ENCODE results near the gene LDAH. TPM values are rescaled to one million over a fixed set of nuclear protein-coding genes. Genes with fewer than 3 reads are reported as not detected.

The LDAH gene
- total and polyA plus RNA-seq, 2 donors (not counting 1 experiment from before 2014, with no cell fraction given), result 9.0 to 31.3 TPM

GRCh38 chr2:20781656-20782265 is 41.1 kb downstream of the LDAH start:
- H3K9me3 Mint-ChIP-seq (ENCODE audit: insufficient read depth), result no peaks in the 10 kb centered on the region
- ATAC-seq (ENCODE audit: low read depth) (peak; percentile 31), DNase-seq (peak; percentile 20)
- no peak overlapping the region for H3K4me3 ChIP-seq (ENCODE audit: control extremely low read depth in 1 of 5, extremely low read depth in 1 of 5, insufficient read depth in 1 of 5, low read depth in 2 of 5, low read length in 4 of 5)
- H3K27me3 Mint-ChIP-seq, result no peaks in the 10 kb centered on the region
- no peak overlapping the region for H3K27ac ChIP-seq (ENCODE audit: low read length in 2 of 2)
- no peak overlapping the region for H3K4me3 Mint-ChIP-seq
- no peak overlapping the region for H2AFZ ChIP-seq (ENCODE audit: insufficient read depth, low read depth, low read length, poor library complexity, severe bottlenecking)
- H3K36me3 ChIP-seq (replicated peaks in 1 of 2; ENCODE audit: control extremely low read depth in 1 of 2, control insufficient read depth in 1 of 2, extremely low read depth in 1 of 2, insufficient read depth in 2 of 2, low read length in 1 of 2), result peaks cover 4 to 9% of the 10 kb centered on the region in 2 experiments
- ChIA-PET POLR2A (no interaction called here), CTCF (interaction anchor here (0.8 to 4.5 kb wide), 17 partner anchors 9 to 184 kb away, joined by 3 to 52 read pairs (median 3); partner anchors contain the start of gene LDAH)
- no peaks in the 10 kb centered on the region for H3K9me3 ChIP-seq (ENCODE audit: control extremely low read depth in 1 of 3, control insufficient read depth in 2 of 3, insufficient read depth in 1 of 3, low read length in 2 of 3)
- TF ChIP-seq EZH2 (IDR thresholded peaks at IDR 0.05; ENCODE audit: borderline replicate concordance, insufficient read depth, low read depth, low read length, poor library complexity, severe bottlenecking) (no peak), CTCF (IDR thresholded peaks at IDR 0.05) (peak; percentile 63)
- no peaks in the 10 kb centered on the region for H3K27me3 ChIP-seq (replicated peaks in 1 of 4; ENCODE audit: control extremely low read depth in 1 of 4, control insufficient read depth in 3 of 4, insufficient read depth in 4 of 4, low read length in 3 of 4)
- WGBS (ENCODE audit: insufficient coverage), result 93% methylated on average over 2 of the region's 3 CpGs
- no peak overlapping the region for H3K9ac ChIP-seq (ENCODE audit: low read length)
- no peaks in the 10 kb centered on the region for H3K79me2 ChIP-seq (ENCODE audit: control insufficient read depth, insufficient read depth, low read length)
- H3K4me1 Mint-ChIP-seq, result no peaks in the 10 kb centered on the region
- no peaks in the 10 kb centered on the region for H3K4me1 ChIP-seq (ENCODE audit: control insufficient read depth in 2 of 2, insufficient read depth in 2 of 2, low read length in 2 of 2)
- no peak overlapping the region for H3K27ac Mint-ChIP-seq
- no peak overlapping the region for H3K4me2 ChIP-seq (replicated peaks; ENCODE audit: low read depth, low read length, poor library complexity, severe bottlenecking)
- intact Hi-C loops (cut with micrococcal nuclease), result no loop called here
- no peaks in the 10 kb centered on the region for H4K20me1 ChIP-seq (ENCODE audit: control insufficient read depth, insufficient read depth, low read length, poor library complexity, severe bottlenecking)

GRCh38 chr2:20771299-20771698 is 51.6 kb downstream of the LDAH start:
- Histone ChIP-seq H3K4me1 (ENCODE audit: control insufficient read depth in 2 of 2, insufficient read depth in 2 of 2, low read length in 2 of 2) (no peaks in the 10 kb centered on the region), H3K9me3 (ENCODE audit: control extremely low read depth in 1 of 3, control insufficient read depth in 2 of 3, insufficient read depth in 1 of 3, low read length in 2 of 3) (peaks cover 0 to 20% (median 5%) of the 10 kb centered on the region in 3 donors), H3K9ac (ENCODE audit: low read length) (no peak overlapping the region), H3K36me3 (replicated peaks in 1 of 2; ENCODE audit: control extremely low read depth in 1 of 2, control insufficient read depth in 1 of 2, extremely low read depth in 1 of 2, insufficient read depth in 2 of 2, low read length in 1 of 2) (peaks cover 2 to 36% of the 10 kb centered on the region in 2 experiments), H3K27ac (ENCODE audit: low read length in 2 of 2) (no peak overlapping the region), H3K79me2 (ENCODE audit: control insufficient read depth, insufficient read depth, low read length) (no peaks in the 10 kb centered on the region), H3K27me3 (replicated peaks in 1 of 4; ENCODE audit: control extremely low read depth in 1 of 4, control insufficient read depth in 3 of 4, insufficient read depth in 4 of 4, low read length in 3 of 4) (no peaks in the 10 kb centered on the region), H3K4me2 (replicated peaks; ENCODE audit: low read depth, low read length, poor library complexity, severe bottlenecking) (no peak overlapping the region), H2AFZ (ENCODE audit: insufficient read depth, low read depth, low read length, poor library complexity, severe bottlenecking) (no peak overlapping the region), H3K4me3 (ENCODE audit: control extremely low read depth in 1 of 5, extremely low read depth in 1 of 5, insufficient read depth in 1 of 5, low read depth in 2 of 5, low read length in 4 of 5) (no peak overlapping the region), H4K20me1 (ENCODE audit: control insufficient read depth, insufficient read depth, low read length, poor library complexity, severe bottlenecking) (no peaks in the 10 kb centered on the region)
- TF ChIP-seq EZH2 (IDR thresholded peaks at IDR 0.05; ENCODE audit: borderline replicate concordance, insufficient read depth, low read depth, low read length, poor library complexity, severe bottlenecking), result no peak
- TF ChIP-seq CTCF (IDR thresholded peaks at IDR 0.05), result no peak
- Mint-ChIP-seq H3K27me3 (no peaks in the 10 kb centered on the region), H3K4me1 (no peaks in the 10 kb centered on the region), H3K4me3 (no peak overlapping the region), H3K9me3 (ENCODE audit: insufficient read depth) (no peaks in the 10 kb centered on the region), H3K27ac (no peak overlapping the region)
- no peak for DNase-seq
- no peak for ATAC-seq (ENCODE audit: low read depth)
- ChIA-PET CTCF (interaction anchor here (0.8 kb wide), 1 partner anchor 10 kb away, joined by 3 read pairs; no protein-coding TSS in a partner anchor), POLR2A (no interaction called here)
- no CpG with 5 or more reads among the region's 1 CpG for WGBS (ENCODE audit: insufficient coverage)
- intact Hi-C loops (cut with micrococcal nuclease), result no loop called here
